ENCODE data around the gene LMCD1.

LMCD1 gene

DNA sequence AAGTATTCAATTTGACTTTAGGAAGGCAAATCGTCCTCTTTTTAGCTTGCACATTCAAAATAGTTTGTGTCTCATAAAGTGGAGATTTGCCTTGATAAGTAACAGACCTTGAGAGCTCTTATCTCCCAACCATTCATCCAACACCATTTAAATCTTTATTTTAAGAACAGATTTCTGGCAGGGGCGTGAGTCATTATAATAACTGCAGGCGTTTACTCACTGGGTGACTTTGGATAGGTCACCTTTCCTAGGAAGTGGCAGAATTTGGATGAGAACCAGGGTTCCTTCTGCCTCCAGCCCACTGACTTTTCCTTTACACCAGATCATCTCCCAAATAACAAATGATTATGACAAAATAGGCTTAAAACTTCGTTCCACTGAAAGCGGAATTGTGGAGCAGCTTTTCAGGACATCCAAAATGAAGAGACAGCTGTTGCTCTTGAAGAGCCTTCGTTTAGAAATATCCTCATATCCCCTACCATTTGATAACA lies 5.0 kb downstream of the LMCD1 start:
- no peak for DNase-seq

DNA sequence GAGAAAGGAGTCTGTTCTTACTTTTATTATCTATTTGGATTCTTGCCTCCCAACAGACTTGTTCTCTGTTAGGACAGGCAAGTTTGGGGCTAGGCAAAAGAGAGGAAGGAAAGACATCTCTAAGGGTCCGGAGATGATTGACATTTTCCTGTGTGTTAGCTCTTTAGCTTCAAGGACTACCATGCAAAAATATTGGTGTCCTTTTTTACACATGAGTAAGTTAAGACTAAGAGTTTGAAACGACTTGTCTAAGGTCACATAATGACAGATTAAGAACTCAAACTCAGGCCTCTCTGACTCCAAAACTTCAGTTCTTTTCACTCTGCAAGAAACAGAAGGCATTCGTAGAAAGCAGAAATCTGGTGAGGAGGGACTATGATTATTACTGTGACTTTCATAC lies 5.9 kb downstream of the LMCD1 start:
- DNase-seq: no peak

DNA sequence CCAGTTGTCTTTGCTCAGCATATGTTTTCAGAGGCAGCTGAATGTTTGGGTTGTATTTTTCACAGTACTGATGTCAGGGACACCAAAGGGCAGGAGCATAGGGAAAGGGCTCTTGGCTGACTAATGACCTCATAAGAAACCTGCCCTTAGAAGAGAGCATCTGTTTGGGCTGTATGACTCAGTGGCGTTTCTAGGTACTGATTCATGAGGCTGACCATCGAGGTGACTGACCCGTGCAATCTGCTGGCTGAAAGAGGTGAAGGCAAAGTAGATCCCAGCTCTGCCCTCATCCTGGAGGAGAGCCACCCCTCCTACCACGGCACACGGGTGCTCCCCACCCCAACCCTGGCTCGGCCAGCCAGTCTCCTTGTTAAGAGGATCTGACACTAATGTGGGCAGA lies 8.3 kb downstream of the LMCD1 start:
- no peak for DNase-seq

DNA sequence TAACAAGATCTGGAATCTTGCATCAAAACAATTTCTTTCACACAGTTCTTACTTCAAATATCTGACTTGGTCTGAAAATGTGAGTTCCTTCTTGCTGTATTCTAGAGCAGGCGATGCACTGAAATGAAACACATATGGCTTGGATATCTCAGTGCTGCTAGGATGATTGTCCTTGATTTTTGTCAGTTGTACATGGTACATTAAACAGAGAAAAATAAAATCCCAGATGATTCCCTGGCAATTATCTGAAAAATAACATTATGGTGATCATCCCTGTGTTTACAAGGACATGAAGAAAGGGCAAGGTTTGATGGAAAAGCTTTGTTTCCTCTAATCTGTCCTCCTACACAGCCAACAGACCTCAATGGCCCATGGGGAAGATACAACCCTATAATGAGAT lies 10.6 kb downstream of the LMCD1 start:
- DNase-seq: no peak

DNA sequence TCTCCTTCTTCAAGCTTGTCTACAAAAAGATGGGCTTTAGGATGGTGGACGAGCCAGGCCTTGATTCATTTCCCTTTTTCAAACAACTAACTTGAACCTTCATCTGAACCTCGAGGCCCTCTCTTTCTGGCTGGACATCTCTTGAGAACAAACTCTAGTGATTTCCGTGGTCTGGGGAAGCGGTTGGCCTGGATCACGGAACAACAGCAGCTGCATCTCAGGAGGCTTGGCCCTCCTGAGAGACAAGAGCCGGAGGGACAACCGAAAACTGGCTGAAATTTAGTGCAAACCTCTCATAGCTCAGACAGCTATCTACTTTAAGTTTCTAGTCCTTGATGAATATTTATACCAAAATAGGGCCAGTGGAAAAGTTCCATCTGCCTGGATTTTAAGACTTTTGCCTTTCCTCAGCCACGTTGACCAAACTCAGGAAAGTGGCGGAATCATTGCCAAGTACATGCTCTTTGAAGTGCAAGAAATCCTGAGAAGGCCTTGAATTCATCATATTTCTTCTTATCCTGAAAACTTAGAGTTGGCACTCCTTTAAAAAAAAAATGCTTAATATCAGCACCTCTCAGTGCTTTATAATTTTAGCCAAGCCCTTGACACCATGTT lies 14.5 kb downstream of the LMCD1 start:
- no peak for DNase-seq

DNA sequence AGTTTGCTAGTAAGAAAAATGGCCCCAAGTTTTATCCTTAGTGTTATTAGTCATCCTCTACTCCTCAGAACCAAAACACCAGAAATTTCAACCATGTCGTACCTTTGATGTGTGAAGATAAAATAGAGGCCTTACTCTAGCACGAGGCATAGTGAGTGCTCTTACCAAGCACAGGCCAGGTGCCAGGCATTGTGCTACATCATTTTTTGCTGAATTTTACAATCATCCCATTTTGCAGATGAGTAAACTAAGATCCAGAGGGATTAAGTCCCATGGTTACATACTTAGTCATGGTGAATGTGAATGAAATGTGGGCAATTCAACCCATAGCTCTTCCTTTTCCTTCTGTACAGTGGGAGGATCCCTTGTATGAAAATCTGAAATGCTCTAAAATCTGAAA lies 15.2 kb downstream of the LMCD1 start:
- no peak for DNase-seq

DNA sequence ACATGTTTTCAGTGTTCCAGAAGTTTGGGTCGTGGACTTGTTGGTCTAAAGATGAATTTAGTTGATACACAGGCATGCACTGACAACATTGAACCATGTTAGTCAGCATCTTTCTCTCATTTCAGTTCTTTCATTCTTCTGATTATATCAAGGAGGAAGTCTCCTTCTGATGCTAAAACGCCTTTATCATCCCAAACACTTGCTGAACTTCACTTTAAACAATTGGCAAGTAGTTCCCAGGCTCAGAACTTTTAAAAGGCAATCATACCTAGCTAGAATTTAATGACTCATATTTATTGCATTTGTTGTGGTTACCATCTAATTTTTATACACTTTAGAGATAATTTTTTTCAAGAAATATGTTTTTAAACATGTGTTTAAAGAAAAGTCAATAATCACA lies 15.9 kb downstream of the LMCD1 start:
- DNase-seq: no peak

DNA sequence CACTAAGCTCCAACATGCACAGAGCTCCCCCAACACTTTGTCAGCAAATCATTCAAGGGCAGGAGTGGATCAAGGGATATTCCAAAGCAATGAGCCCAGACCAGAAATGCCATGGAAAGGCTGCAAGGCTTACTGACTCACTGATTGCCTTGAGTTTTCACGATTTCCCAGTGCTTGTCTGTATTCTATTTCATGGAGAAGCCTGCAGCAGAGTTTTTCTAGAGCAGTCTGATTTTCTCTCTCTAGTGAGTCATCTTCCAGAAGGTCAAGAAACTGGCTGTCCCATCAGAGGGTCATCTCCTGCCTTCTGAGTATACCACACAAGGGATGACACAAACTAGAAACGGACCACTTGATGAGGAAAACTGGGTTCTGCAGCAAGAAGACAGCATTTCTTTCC lies 16.5 kb downstream of the LMCD1 start:
- no peak for DNase-seq

DNA sequence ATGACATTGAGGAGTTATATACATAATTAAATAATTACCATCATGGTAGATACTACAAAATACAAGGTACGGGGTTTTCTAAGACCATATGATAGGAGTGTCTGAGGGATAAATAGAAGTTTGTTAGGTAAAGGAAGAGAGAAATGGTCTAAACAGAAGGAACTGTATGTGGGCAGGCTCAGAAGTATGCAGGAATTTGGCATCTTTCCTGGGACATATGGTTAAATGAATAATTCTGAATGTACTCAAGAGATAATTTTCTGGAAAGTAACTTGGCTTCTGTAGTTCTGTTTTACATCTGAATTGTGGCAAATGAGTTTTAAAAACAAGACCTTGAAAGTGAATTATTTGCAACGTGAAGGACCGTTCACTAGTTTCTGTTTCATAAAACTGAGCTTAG lies 17.5 kb downstream of the LMCD1 start:
- no peak for DNase-seq

DNA sequence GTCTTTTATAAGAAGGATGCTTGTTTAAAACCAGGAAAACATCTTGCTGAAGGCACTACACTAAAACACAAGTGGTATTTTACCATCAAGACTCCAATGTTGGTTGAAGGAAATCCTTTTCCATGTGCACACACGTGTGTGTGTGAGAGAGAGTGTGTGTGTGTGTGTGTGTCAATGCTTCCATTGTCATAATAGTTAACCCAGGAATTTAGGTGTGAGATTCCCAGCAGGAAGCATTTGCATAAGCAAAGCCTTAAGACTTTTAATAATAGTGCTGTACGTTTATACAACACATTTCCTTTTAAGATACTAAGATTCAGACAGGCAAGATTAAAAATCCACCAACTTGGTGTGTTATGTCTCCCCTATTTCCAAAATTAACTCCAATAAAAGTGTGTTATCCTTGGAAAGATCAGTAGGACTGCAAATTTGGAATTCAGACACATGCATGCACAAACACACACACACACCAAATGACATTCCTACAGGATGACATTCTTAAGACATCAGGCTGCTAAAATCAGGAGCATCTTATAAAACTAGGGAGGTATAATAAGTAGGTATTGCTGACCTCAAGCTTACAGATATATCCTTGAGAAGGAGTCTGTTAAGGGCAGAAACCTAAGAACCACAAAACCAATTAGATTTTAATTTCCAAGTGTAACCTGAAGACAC lies 18.3 kb downstream of the LMCD1 start:
- DNase-seq: no peak

DNA sequence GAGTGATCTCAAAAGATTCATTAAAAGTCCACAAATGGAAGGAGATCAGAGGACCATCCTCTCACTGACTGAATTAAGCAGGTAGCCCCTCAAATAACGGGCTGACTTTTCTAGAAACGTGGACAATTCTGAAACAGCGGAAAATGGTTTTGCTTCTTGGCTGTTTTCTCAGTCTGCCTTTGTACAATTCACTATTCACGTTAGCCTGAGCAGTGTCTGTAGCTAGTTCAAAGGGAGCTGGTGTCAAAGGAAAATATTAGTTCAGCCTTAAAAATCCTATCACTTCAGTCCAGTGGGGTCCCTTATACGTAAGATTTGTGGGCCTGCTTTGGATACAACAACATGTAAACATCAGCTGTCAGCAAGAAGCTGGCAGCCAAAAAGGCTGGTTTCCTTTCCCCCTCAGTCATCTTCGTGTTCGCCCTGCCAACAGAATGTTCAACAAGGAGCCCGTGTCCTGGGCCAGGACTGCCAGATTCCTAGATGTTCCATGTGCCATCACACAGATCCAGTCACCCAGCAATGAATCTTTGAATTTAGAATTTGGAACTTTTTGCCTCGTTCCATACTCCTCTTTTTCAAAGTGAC lies 19.3 kb downstream of the LMCD1 start:
- DNase-seq: no peak

DNA sequence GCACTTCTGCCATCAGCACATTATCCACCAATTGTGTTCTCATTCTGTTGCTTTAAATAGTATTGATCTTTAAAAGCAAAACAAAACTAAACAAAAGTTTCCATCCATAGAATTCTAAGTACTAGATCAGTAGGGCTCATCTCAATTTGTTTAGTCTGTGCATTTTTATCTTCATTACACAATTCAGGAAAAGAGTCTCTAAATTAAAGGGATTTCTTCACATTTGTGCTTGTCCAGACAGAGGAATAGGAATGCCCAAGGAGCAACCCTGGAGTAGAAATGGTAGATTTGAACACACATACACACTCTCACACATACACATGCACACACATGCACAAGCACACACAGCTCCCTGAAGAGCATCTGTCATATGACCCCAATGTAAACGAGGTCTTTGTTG lies 21.4 kb downstream of the LMCD1 start:
- no peak for DNase-seq

DNA sequence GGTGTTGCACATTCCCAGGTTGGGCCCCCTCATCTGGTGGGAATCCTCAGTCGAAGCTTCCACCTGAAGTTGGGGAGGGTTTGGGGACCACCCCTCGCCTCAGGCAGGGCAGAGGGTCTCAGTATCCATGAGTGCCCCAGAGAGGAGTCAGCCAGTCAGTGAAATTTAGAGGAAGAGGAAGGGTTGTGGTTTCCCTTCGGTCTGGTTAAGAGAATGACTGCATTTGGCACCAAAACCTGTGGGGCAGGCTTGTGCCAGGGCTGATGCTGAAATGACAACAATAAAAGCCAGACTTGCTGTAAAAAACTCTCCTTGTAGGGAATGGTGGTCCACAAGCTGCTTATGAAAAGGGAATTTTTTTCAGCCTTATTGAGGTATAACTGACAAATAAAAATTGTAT lies 22.6 kb downstream of the LMCD1 start:
- no peak for DNase-seq

DNA sequence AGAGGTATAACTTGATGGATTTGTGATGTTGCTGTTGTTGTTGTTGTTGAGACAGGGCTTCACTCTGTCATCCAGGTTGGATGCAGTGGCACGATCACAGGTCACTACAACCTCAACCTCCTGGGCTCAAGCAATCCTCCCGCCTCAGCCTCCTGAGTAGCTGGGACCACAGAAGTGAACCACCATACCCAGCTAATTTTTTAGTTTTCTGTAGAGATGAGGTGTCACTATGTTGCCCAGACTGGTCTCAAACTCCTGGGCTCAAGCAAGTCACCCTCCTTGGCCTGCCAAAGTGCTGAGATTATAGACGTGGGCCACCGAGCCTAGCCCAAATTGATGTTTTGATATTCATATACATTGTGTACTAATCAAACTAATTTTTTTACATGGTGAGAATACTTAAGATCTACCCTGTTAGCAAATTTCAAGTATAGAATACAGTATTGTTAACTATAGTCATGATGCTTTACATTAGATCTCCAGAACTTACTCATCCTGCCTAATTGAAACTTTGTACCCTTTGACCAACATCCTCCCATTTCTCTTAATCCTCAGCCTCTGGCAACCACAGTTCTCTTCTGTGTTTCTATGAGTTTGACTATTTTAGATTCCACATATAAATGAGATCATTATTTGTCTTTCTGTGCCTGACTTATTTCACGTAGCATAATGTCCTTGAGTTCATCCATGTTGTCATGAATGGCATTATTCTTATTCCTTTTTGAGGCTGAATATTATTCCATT lies 23.2 kb downstream of the LMCD1 start:
- no peak for DNase-seq

DNA sequence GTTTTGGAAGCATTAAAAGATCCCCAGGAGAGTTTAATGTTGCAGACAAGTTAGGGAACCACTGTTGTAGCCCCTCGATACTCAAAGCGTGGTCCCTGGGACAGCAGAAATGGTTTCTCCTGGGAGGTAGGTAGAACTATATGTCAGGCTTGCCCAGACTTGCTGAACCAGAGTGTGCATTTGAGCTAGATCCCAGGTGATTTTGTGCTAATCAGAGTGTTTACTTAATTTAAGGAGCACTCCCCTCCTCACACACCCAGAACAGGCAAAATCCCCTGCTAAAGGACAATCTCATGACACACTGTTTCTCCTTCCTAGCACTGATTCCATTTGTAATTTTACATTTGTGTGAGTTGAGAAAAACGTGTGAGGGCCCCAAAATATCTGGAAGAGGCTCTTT lies 24.3 kb downstream of the LMCD1 start:
- no peak for DNase-seq

DNA sequence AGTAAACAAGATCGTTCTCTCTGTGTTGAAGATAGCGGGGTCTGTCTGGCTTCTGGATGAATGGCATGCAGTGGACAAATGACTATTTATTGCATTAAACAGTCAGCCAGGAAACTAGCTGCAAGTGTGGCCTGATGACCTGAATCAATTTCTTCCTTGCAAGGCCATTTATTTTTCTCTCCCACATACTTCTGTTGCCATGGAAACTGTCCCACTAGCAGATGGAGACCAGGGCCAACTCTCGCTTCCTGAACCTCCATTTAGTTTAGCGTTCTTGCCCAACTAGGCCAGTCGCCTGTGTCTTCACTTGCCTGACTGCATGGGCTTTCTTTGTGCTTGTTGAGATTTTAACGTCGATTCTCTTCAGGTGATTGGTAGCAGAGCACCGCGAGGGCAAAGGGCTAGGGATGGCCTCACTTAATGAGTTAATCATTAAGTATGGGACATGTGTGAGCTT lies 27.6 kb downstream of the LMCD1 start:
- DNase-seq: no peak

DNA sequence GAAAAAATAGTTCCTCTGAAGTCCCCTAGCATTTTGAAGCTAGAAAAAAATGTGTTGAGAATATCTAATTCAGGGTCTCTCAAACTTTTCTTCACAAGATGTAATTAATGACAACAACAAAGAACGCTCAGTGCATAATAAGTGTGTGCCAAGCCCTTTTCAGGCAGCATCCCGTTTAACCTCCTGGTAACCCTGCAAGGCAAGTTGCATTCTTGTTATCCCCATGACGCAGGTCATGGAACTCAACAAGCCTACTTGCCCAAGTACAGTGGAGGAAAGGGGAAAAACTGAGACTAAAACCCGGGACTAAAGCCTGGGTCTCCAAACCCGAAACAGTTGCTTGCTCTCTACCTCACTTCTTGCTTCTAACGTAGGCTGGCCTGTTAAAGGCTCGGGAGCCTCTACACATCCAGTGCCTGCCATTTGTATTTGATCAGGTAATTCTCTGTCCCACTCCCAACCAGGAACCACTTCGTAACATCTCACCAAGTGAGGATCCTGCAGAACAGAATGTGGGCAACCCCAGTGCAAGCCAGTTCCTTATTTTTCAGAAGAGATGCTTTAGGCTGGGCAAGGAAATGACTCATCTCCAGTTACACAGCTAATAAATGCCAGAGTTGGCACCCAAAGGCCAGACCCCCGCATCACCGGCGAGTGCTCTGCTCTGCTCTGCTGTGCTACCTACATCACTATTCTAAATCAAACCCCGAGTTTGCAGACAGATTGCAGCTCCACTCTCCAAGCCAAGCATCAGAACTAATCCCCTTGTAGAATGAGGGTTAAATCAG lies 28.3 kb downstream of the LMCD1 start:
- DNase-seq: no peak

DNA sequence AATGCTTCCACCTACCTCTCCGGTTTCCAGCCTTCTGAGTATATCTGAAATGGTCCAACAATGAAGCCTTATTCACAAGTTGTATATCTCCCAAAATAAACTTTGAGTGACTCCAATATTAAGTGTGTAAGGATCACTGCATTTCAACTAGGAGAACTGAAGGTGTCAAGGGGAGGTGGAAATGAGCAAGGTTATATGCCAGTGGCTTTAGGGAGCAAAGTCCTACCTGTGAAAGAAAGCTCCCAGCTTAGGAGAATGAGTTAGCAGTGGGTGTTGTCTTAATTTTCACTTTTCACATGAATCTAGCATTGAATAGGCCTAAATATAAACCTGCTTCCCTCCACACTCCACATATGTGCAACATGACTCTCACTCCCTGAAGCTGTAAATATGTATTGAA lies 29.0 kb downstream of the LMCD1 start:
- no peak for DNase-seq

DNA sequence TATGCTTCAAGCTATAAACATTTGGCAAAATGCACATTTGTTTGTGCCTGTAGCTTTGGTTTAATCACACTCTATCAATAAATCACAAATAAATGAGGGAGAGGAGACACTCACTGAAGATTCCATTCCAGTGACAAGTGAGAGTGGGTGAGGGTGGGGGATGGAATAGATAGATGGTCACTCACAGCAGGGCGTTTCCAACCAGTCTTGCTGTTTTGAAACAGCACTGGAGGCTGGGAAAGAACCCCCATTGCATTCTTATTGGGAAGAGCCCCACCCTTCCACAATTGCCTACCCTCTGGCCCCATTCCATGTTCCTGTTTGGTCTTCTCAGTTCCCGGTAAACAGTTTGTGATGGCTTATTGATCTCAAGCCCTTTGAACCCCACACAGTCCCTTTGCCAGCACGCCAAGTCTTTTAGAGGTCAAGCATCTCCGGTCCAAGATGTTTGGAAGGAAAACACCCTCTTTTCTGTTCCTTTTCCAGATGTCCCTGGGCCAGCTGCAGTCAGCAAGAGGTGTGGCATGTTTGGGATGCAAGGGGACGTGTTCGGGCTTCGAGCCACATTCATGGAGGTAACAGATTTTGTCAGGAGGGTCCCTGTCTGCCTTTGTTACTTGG lies 30.7 kb downstream of the LMCD1 start:
- DNase-seq: no peak

DNA sequence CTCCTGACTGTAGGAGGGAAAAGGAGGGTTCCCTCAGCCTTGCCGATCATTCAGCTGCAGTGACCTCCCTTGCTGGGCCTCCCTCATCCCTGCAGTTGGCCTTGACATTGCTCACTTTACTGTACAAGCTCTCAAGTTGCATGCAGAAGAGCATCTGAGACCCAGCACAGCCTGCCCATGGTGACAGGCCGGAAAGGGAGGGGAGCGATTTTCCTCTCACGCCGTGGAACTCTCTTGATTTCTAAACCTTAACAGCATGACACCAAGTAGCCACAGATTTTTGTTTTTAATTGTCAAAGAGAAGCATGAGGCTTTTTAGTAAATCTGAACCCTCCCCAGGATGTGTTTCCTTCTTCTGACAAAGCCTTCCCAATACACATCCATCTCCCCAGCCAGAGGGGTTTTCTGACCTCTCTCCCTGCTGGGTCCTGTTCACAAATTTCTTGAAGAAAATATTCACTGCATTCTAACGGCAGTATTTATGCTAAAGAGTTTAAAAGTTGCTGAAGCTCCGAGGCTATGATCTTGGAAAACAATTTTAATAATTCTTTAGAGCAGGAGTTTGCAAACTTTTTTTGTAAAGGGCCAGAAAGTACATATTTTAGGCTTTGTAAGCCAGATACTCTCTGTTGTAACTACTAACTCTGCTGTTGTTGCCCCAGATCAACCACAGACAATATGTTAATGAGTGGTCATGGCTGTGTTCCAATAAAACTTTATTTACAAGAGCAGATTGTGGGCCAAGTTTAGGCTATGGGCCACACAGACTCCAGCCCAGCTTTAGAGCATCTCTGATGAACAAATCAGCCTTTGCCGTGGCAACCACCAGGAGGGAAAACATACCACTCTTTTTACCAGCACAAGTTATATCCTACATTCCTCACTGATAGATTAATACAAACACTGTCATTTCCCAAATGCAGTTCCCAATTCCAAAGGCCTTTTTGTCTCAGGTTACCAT lies 34.8 kb downstream of the LMCD1 start:
- DNase-seq: no peak

DNA sequence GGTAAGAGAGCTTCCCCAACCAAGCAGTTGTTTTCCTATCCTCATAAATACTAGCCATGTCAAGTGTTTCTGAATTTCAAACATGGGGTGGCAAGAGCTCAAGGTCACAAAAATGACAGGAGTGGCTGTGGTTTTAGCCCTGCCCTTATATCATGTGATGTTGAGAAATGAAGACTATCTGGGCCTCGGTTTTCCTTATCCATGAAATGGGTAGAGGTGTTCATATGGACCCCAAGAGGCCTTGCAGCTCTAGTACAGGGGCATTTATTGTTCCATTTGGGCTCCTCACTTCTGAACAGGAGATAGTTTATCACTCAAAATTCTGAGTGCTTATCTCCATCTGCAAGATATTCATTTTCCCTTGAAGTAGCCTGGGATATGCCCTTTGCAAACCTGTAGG lies 35.8 kb downstream of the LMCD1 start:
- DNase-seq: no peak

Measured in activated CD8-positive, alpha-beta memory T cell treated with anti-CD3 and anti-CD28 coated beads, Interleukin-2, amount 50 U/mL, for 48 hours (primary cell).